ENCODE data around the gene CD27. TPM values are rescaled to one million over a fixed set of nuclear protein-coding genes. Genes with fewer than 3 reads are reported as not detected.

The CD27 gene
- total RNA-seq, 1 experiment from 2014 or later: 0.28 TPM

- TF ChIP-seq CTCF (IDR thresholded peaks at IDR 0.05): peak; percentile 83; the same call in 1 of the 2 replicates
- TF ChIP-seq ETV6 (CRISPR knock-in tag; IDR thresholded peaks at IDR 0.05): peak; percentile 81; the same call in 1 of the 2 replicates
- no peak for TF ChIP-seq ZNF423 (CRISPR knock-in tag; IDR thresholded peaks at IDR 0.05)
- TF ChIP-seq NFATC4 (CRISPR knock-in tag; IDR thresholded peaks at IDR 0.05): no peak
- no peak for TF ChIP-seq ELF4 (CRISPR knock-in tag; IDR thresholded peaks at IDR 0.05; ENCODE audit: low read depth)
- no peak; the same call in 1 of the 2 replicates for TF ChIP-seq HMGXB4 (CRISPR knock-in tag; IDR thresholded peaks at IDR 0.05)
Observed at GRCh38 chr12:6423267-6424007, 21.3 kb upstream of the CD27 start (continued).

- no peaks in the 10 kb centered on the region for H3K36me3 Mint-ChIP-seq
- no peak for ATAC-seq
- H3K9me3 Mint-ChIP-seq: no peaks in the 10 kb centered on the region
- peaks cover 8% of the 10 kb centered on the region for H3K4me1 Mint-ChIP-seq
- ChIA-PET CTCF (interaction anchor here (0.6 to 7.1 kb wide), 20 partner anchors 10 to 130 kb away, joined by 3 to 77 read pairs (median 4); partner anchors contain the start of genes CD27, GAPDH, TAPBPL and VAMP1), POLR2A (interaction anchor here (1.0 kb wide), 2 partner anchors 46 to 109 kb away, joined by 3 to 4 read pairs; partner anchors contain the start of gene VAMP1)
- no peak overlapping the region for H3K4me3 Mint-ChIP-seq
- DNase-seq (ENCODE audit: low spot score): no peak
- H3K27me3 Mint-ChIP-seq (ENCODE audit: low read depth): no peaks in the 10 kb centered on the region; the same call in none of the 2 replicates
- no peak overlapping the region for H3K27ac Mint-ChIP-seq
- TF ChIP-seq ZNF263 (CRISPR knock-in tag; IDR thresholded peaks at IDR 0.05; ENCODE audit: low read depth) (no peak), PRDM15 (CRISPR knock-in tag; IDR thresholded peaks at IDR 0.05) (no peak), FOXP4 (CRISPR knock-in tag; IDR thresholded peaks at IDR 0.05) (no peak), MLX (CRISPR knock-in tag; IDR thresholded peaks at IDR 0.05) (no peak), HMGA2 (CRISPR knock-in tag; IDR thresholded peaks at IDR 0.05) (no peak), ZSCAN18 (CRISPR knock-in tag; IDR thresholded peaks at IDR 0.05) (no peak)
Observed at GRCh38 chr12:6424008-6424347, 20.8 kb upstream of the CD27 start.
